NCI-H2171 (cell line): Measurements from ENCODE around the gene SERINC1.
A peak's percentile ranks its signal among the peaks of the same experiment; 100 is the strongest.
"Not testable (repeated sequence)": the region's sequence is repeated elsewhere in the genome, so short reads cannot be mapped to it uniquely, and the experiment has no call there.

Experiments used
- DNase-seq: peaks from one replicate; lab custom pipeline; 2025; lab: John Stamatoyannopoulos, UW

The SERINC1 gene

DNA sequence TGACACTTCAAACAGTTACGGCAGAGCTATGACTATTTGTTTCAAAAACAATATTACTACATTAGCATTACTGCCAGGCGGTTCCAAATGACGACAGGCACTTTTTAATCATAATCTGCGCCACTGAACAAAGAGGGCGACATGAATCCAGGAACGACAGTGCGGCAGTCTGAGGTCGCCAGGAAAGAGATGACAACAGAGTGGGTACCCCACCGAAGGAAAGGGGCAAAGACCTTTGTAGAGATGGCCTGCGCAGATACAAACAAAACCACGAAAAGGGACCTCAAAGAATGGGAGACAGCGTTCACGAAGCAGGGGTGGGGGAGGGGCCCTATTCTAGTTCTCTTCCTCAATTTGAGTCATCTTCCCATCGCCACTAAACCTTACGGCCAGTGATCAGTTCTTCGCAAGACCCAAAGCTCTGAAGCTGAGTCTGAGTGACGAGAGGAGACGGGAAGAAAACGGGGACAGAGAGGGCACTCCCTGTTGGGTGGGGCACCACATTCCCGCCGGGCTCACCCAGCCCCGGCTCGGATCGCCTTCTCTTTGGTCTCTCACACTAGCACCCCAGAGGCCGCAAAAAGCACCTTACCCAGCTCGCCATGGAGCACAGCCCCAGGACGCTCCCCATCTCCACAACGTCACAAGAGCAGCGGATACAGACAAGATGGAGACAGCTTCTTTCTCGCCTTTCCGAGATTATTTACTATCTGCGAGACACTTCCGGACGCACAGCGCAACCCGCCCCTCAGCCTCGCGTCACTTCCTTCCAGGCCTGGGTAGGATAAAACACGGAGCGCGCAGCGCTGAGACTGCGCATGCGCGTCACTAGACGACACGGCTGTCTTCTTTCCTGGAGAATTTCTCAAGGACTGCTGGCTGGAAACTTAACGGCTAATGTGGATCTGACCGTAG is at the start of gene SERINC1:
Gene SERINC1 (minus strand): TSS at position 701 of the 915 bp plus-strand sequence. CDS start 70 bp downstream, at position 631.
- peak; percentile 90 for DNase-seq

DNA sequence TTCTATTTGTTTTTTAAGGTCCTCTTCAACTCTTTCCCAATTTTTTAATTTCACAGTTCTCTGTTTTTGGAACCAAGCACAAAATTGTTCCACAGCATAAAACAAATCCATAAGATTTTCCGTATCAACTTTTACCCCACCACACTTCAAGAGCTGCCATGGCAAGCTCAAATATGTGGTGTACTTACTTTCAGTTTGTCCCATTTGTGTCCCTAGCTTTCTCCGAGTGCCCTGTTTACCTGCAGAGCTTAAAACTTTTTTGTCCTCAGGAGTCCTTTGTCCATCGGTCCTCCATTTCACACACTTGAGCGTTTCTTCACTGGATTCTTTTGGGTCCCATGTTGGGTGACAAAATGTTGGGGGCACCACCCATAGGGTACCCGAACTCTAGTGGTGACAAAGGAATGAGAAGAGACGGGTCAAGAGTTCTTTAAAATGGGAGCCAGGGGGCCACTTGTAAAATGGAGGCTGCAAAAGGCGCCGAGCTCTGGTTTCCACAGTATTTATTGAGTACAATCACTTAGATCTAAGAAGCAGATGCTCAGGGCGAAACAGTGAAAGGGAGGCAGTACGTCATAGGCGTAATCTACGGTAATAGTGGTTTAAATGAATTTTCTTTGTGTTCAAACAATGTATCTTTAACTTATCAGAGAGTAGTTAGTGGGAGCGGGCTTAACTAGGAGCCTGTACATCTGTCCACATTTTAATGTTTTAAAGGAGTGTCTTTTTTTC is 39.8 kb upstream of the SERINC1 start:
- DNase-seq = no peak

DNA sequence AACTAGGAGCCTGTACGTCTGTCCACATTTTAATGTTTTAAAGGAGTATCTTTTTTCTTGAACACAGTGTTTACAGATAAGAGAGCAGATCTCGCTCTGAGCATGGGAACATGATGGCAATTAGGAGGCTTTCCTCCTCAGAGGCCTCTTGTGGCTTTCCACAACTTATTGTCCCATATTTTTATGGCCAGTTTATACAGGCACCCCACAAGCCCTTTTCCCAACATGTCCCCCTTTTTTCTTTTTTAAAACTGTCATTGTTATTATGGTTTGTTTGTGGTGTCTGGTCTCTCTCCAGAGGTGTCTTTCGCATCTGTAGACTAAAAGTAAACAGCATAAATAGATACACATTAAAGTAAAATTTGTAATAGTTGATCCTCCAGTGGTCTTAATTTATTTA is 33.6 kb upstream of the SERINC1 start:
- not testable (repeated sequence) for DNase-seq

DNA sequence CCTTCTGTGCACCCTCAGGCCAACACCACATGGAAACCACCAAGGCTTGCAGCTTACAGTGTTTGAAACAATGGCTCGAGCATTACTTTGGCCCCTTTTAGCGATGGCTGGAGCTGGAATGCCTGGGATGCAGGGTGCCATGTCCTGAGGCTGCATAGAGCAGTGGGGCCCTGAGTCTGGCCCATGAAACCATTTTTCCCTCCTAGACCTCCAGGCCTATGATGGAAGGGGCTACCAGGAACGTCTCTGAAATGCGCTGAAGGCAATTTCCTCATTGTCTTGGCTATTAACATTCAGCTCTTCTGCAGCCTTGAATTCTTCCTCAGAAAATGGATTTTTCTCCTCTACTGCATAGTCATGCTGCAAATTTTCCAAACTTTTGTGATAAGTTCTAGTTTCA is 29.9 kb upstream of the SERINC1 start:
- DNase-seq = no peak

DNA sequence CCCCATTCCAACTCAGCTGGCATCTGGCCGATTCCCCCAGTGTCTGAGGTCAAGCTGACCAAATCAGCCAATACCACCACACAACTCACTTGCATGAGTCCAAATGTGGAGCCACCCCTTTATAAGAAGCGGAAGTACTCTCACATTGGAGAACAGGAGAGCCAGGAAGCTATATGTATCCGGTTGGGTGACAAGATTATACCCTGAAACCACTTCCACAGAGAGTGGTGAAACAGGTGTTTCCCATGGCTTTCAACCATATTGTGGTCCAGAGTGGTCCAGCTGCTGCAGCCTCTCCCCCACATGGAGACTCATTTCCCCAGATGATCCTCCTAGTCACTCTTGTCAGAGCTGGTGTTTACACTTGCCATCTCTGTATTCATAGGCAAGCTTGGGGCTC is 24.0 kb upstream of the SERINC1 start:
- no peak for DNase-seq

DNA sequence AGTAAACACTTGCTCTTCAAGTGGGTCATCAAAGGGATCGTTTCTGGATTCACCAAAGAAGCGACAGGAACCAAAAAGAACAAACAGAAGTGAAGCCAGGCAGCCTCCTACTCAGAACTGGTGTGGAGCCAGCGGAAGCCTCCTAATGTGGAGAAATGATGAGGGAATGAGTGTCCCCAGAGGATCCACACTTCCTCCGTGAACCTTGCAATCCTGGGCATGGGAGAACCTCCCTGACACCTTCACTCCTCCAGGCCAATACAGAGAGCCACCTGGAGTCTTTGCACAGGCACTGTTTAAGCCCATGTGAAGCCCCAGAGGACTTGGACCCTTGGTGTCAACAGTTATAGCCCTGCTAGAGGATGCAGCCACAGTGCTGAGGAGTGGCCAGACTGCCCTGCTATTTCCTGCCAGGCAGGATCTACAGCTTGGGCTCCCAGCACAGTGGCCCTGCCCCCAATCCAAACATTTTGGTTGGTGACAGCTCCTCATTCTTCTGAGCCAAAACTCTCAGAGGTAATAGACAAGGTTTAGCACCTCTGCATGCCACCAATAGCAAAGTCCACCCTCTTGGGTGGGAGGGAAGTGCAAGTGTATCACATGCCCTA is 23.2 kb upstream of the SERINC1 start:
- no peak for DNase-seq

DNA sequence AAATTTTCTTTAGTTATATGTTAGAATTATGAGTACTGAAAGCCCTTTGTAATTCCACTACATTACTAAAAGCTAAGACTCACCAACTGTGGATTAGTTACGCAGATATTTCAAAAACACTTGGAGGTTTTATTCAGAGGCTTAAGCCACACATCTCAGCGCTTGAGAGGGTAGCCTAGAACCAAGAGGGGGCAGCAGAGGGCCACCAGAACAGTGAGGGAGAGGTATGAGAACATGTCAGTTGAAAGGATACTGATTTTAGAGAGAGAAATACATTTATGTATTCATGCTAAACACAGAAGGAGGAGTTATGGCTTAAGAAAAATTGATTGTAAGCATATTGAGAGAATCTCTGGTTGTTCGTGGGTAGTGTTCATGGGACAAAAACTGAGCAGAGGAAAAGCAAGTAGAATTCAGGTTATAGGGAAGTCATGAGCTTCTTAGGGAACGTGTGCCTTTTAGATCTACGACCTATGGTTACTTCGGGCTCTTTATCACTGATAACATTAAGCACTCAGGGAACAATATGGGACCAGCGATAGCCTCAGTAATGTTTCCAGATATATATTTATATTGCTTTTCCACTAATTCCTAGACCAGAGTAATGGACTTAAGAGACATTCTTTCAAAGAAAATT is 20.4 kb upstream of the SERINC1 start:
- peak; percentile 30 for DNase-seq

DNA sequence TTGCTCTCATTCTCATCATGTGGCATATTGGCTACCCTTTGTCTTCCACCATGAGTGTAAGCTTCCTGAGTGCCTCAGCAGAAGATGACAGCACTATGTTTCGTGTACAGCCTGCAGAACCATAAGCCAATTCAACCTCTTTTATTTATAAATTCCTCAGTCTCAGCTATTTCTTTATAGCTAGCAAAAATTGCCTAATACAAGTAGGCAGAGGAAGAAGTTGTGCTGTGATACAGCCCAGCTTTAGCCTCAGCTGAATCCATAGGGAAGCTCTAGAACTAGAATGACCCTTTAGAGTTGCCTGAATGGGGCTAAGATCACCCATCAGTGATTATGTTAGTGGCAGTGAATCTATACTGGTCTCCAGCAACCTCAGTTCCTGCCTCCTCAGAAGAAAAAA is 19.0 kb upstream of the SERINC1 start:
- DNase-seq = no peak

DNA sequence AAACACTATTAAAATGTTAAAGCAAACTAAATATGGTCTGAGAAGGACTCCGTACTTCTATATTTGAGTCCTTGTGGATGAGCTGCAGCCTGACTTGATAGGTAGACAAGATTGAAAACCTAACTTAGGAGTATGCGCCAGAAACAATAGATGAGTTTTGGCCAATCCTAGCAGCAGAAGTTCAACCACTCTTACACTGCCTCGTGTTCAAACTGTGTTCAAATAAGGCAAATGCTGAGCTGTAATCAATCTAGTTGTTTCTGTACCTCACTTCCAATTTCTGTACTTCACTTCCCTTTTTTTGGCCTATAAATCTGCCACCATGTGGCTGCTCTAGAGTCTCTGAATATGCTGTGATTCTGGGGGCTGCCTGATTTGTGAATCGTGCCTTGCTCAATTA is 13.2 kb upstream of the SERINC1 start:
- DNase-seq = no peak

DNA sequence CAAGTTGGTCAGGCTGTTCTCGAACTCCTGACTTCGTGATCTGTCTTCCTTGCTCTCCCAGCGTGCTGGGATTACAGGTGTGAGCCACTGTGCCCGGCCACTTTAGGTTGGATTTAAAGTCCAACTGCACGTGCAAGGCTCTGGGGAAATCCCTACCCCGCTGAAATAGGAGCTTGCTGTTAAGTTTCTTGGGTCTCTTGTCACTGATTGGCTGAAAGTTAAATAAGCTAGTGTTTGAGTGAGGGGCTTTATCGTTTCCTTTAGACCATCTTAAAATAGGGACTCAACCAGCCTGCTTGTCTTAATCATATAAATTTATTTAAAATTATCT is 11.1 kb upstream of the SERINC1 start:
- no peak for DNase-seq

DNA sequence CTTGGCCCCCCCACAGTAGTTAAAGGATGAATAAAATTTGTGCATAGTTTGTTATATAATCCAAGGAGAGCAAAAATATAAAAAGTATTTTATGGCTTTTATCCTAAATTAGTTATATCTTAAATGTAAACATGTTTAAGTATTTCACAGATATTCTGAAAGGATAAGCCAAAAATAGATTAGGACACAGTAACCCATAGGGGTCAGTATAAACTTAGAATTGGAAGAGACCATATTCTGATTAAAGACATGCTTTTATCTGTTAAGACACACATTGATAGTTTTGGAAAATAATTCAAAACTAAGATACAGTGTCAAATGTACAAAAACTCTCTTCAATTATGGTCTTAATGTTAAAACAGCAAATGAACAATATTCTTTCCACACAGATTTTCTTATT is 4.5 kb upstream of the SERINC1 start:
- DNase-seq = no peak

DNA sequence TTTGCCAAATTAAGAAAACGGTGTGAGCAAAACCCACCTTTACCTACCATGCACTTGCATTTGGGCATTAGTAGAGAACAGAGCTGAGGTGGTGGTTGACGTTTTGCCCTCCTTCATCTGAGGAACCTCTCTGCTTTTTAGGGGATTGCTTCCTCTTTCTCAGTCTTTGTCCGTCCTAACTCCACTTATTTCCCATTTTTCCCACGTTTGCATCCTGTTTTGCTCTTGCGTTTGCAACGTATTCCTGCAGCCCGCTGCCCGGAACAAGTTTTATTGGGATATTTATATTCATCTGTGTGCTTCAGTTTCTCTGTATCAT is 374 bp upstream of the SERINC1 start:
- no peak for DNase-seq

DNA sequence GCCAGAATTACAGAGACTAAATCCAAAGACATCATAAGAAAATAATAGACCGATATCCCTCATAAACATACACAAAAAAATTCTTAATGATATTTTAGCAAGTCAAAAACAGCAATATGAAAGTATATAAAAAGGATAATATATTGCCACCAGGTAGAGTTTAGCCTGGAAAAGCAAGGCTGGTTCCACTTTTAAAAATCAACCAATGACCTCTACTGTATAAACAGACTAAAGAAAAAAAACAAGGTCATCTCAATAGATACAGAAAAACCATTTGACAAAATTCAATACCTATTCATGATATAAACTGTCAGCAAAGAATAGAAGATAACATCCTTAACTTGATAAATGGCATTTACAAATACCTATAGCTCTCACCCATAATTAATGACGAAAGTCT is 9.7 kb downstream of the SERINC1 start:
- no peak for DNase-seq

DNA sequence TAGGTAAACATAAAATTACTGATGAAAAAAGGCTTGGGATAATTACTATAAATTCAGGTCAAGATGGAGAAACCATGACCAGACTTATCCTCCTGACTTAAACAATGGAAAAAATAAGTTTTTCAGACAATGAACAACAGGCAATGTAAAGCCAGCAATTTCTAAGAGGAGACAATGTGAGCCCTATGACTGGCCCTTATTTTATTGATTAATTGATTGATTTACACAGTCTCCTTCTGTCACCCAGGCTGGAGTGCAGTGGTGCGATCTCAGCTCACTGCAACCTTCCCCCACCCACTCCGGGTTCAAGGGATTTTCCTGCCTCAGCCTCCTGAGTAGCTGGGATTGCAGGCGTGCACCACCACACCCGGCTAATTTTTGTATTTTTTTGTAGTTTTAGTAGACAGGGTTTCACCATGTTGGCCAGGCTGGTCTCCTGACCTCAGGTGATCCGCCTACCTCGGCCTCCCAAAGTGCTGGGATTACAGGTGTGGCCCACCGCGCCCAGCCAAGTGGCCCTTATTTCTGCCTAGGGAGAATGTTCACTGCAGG is 11.7 kb downstream of the SERINC1 start:
- DNase-seq = not testable (repeated sequence)

DNA sequence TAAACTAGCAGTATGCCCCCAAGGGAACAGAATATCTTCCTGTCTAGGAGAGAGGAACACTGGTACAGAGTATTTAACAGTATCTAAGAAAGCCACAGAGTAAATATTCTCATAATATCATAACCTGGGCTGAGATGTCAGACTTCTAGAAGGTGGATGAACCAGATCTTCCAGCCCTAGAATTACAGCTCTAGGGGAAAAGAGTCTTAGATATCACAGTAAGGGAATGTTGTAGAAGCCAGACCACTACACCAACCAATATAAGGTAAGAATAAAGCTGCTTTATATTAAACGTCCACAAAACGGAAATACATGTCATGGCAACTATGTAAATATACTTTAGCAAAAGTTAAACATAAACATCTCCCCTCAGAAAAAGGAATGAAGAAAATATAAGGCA is 12.4 kb downstream of the SERINC1 start:
- no peak for DNase-seq

DNA sequence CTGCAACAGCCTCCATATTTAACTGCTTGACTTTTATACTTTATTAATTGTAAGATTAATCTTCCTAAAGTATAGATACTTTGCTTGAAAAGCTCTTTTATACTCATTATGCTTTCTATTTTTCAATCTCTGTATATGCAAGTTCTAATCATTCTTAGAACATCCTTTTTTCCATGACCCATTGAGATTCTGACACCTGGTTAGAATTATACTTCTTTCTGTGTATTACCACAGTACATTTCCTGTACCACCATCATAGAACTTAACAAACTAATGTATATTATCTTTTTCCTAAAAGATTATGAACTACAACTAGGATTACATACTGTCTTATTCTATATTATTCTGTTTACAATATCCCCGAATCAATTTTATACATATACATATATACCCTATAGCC is 13.5 kb downstream of the SERINC1 start:
- DNase-seq = no peak

DNA sequence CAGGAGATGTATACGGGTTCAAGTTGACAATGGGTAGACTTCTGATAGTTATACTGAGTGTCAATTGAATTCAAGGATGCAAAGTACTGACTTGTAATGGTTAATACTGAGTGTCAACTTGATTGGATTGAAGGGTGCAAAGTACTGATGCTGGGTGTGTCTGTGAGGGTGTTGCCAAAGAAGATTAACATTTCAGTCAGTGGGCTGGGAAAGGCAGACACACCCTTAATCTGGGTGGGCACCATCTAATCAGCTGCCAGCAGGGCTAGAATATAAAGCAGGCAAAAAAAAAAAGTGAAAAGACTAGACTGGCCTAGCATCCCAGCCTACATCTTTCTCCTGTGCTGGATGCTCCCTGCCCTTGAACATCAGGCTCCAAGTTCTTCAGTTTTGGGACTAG is 16.5 kb downstream of the SERINC1 start:
- not testable (repeated sequence) for DNase-seq

DNA sequence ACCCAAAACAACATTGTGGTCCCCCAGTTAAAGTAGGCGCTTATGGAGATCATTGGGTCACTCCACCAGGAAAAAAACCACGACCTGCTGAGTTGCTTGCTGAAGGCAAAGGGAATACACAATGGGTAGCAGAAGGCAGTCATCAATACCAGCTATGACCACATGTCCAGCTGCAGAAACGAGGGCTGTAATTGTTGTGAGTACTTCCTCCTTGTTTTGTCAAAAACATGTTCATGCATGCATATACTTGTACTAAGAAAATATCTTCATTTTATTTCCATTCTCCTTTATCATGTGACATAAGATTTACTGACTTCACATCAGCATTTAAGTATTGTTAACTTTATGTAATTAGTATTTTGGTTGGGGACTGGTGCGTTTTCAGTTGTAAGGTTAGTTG is 16.9 kb downstream of the SERINC1 start:
- DNase-seq = no peak

DNA sequence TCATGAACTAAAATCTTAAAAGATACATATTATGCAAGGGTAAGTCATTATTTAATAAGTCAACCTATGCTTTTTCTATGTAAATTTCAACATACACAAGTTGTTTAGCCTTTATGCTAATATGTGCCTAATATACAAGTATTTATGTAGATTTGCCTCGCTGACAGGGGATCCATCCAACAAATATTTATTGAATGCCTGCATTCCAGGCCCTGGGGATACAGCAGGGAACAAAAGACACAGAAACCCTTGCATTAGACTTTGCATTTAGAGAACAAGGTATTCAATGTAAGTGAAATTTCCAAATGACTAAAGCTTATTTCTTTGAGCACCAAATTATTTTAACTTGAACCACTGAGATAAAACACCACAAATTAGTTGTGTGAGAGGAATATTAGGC is 19.1 kb downstream of the SERINC1 start:
- no peak for DNase-seq

DNA sequence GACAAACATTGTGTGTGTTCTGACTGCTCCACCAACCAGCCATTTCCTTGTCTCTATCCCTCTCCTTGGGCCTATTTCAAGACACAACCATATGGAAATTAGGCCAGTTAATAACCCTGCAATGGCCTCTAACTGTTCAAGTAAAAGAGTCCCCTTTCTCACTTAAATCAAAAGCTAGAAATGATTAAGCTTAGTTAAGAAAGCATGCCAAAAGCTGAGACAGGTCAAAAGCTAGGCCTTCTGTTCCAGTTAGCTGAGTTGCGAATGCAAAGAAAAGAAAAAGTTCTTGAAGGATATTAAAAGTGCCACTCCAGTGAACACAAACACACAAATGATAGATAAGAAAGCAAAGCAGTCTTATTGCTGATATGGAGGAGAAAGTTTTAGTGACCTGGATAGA is 22.5 kb downstream of the SERINC1 start:
- DNase-seq = no peak

DNA sequence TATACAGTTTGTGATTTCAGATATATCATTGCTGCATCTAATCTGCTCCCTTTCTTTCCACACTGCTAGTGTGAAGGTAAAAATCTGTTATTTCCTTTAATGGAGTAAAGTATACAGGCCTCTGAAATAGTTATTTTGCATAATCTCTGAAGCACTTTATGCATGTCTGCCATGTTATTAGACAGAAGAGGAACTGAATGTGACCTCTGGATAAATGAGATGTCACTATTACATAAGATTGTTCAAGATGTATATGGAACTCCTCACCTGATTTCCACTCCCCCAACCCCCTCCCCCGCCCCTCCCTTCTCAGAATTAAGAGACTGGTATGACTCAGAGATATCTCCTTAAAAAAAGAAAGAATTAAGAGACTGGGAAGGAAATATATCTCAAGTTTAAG is 26.3 kb downstream of the SERINC1 start:
- DNase-seq = no peak

DNA sequence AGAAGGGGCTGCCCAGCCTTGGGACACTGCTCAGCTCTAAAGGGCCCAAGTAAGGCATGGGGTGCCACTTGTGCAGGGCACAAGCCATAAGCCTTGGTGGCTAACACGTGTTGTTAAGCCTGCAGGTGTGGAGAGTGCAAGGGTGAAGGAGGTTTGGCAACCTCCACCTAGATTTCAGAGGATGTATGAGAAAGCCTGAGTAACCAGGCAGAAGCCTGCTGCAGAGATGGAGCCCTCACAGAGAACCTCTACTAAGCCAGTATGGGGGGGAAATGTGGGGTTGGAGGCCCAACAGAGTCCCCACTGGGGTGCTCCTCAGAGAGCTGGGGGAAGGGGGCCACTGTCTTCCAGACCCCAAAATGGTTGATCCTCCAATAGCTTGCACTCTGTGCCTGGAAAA is 32.6 kb downstream of the SERINC1 start:
- DNase-seq = no peak
